HUES6 (cell line): Measurements from ENCODE around the gene RNU1-4.
"Not testable (repeated sequence)": the region's sequence is repeated elsewhere in the genome, so short reads cannot be mapped to it uniquely, and the experiment has no call there.

Source experiments
- H3K27ac ChIP-seq: 2 replicates; pipeline ENCODE4 v1.7.0; 2013; ENCODE audit warnings: low read depth, mild to moderate bottlenecking, low read length, inconsistent platforms
- H3K27me3 ChIP-seq: 2 replicates; pipeline ENCODE4 v1.6.1; 2013; ENCODE audit warnings: low read length; ENCODE audit not compliant: control insufficient read depth, insufficient read depth
- H3K36me3 ChIP-seq: 2 replicates; pipeline ENCODE4 v1.6.1; 2013; ENCODE audit warnings: low read length; ENCODE audit not compliant: control insufficient read depth, insufficient read depth
- H3K4me1 ChIP-seq: 2 replicates; pipeline ENCODE4 v1.6.1; 2013; ENCODE audit warnings: low read length; ENCODE audit not compliant: control insufficient read depth, insufficient read depth
- H3K4me3 ChIP-seq: 2 replicates; pipeline ENCODE4 v1.5.1; 2013; ENCODE audit warnings: low read depth, low read length
- H3K9ac ChIP-seq: one replicate; pipeline ENCODE4 v1.6.1; 2013; ENCODE audit warnings: mild to moderate bottlenecking, low read length
- H3K9me3 ChIP-seq: 2 replicates; pipeline ENCODE4 v1.6.1; 2013; ENCODE audit warnings: low read depth, low read length; ENCODE audit not compliant: control insufficient read depth, insufficient read depth

RNU1-4 gene

DNA sequence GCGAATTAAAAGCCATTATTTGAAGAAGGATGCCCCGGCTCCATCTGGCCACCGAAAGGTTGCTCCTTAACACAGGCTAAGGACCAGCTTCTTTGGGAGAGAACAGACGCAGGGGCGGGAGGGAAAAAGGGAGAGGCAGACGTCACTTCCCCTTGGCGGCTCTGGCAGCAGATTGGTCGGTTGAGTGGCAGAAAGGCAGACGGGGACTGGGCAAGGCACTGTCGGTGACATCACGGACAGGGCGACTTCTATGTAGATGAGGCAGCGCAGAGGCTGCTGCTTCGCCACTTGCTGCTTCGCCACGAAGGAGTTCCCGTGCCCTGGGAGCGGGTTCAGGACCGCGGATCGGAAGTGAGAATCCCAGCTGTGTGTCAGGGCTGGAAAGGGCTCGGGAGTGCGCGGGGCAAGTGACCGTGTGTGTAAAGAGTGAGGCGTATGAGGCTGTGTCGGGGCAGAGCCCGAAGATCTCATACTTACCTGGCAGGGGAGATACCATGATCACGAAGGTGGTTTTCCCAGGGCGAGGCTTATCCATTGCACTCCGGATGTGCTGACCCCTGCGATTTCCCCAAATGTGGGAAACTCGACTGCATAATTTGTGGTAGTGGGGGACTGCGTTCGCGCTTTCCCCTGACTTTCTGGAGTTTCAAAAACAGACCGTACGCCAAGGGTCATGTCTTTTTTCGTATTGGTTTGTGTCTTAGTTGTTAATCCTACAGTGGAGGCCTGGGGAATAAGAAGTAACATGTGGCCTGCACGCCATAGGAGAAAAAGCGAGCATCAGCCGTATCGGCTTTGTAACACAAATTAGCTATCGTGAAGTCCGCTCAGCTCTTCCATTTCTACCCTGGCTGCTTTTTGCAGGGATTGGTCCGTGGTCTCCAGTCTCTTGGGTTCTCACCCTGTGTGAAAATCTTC lies at the start of gene RNU1-4:
Gene RNU1-4 (plus strand): TSS at position 470 of the 918 bp plus-strand sequence.
- not testable (repeated sequence) for H3K4me1 ChIP-seq, H3K36me3 ChIP-seq, H3K9ac ChIP-seq, H3K27me3 ChIP-seq, H3K9me3 ChIP-seq, H3K4me3 ChIP-seq, H3K27ac ChIP-seq

- not testable (repeated sequence) for H3K9me3 ChIP-seq, H3K4me3 ChIP-seq, H3K27ac ChIP-seq, H3K9ac ChIP-seq, H3K4me1 ChIP-seq, H3K36me3 ChIP-seq
- peaks cover 14% of the 10 kb centered on the region for H3K27me3 ChIP-seq
Observed at GRCh38 chr1:16690971-16691682, 49.2 kb upstream of the RNU1-4 start.

- H3K9me3 ChIP-seq: not testable (repeated sequence)
Observed at GRCh38 chr1:16692283-16692682, 48.0 kb upstream of the RNU1-4 start.

DNA sequence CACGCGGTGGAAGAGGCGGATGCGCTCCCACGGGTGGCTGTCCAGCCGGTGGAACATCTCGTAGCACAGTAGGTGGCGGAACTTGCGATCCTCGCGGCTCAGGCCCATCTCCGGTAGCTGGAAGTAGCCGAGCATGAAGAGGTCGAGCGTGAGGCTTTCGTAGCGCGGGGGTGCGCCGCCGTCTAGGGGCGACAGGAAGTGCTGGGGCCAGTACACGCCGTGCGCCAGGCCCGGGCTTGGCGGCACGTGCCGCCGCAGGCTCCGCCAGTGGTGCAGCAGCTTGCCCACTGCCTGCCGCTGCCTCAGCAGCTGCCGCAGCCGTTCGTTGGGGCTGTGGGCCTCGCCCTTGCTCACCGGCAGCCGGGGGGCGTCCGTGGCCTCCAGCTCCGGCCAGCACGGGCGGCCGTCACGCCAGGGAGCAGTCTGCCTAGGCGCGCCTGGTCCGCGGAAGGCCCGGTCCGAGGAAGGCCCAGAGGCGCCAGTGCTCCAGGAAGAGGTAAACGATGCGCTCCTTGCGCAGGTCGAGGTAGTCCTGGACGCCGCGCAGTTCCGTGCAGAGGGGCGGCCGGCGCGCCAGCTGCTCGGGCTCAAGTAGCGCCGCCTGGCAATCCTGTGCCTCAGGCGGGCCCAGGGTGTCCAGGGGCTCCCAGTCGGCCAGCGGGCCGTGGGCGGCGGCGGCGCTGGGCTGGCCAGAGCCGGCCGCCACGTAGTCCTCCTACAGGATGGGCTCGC lies 47.4 kb upstream of the RNU1-4 start:
- not testable (repeated sequence) for H3K4me1 ChIP-seq, H3K36me3 ChIP-seq, H3K9ac ChIP-seq, H3K4me3 ChIP-seq, H3K9me3 ChIP-seq, H3K27ac ChIP-seq
- H3K27me3 ChIP-seq: peaks cover 16% of the 10 kb centered on the region

More at GRCh38 chr1:16692283-16692682, 48.0 kb upstream of the RNU1-4 start:
- not testable (repeated sequence) for H3K4me3 ChIP-seq, H3K36me3 ChIP-seq, H3K27ac ChIP-seq, H3K4me1 ChIP-seq, H3K9ac ChIP-seq
- H3K27me3 ChIP-seq: peaks cover 15% of the 10 kb centered on the region

DNA sequence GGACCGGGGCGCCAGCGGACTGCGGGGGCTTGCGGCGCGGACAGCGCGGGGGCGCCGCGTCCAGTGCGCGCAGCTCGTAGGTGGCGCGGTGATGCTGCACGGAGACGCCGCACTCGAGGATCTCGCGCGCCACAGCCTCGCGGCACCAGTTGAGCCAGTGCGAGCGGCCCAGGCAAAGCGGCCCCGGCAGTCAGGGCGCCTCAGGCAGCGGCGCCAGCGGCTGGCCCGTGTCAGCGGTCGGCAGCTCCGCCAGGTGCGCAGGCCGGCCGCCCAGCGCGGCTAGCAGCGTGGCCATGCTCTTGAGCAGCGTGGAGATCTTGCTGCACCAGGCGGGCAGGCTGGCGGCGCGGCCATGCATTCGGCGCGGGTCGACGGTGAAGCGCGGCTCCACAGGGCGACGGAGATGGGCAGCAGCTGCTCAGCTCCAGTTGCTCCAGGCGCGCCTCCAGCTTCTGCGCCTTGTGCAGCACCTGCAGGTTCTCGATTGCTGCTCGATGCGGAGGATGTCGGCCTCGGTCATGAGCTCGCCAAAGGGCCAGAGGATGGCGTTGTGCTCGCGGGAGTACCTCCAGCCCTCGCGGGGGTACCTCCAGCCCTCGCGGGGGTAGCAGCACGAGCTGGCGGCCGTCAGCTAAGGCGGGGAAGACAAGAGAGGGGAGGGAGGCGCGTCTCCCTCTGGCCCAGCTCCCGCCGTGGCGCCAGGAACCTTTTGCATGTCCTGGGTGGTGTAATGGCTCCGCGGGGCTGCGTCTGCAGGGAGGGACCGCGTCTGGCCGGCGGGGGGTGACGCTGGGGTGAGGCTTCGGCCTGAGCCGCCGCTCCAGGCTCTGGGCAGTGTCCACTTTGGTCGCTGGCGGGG lies 46.6 kb upstream of the RNU1-4 start:
- not testable (repeated sequence) for H3K27ac ChIP-seq, H3K4me3 ChIP-seq, H3K36me3 ChIP-seq, H3K9me3 ChIP-seq, H3K9ac ChIP-seq, H3K4me1 ChIP-seq
- H3K27me3 ChIP-seq: peaks cover 16% of the 10 kb centered on the region

- not testable (repeated sequence) for H3K36me3 ChIP-seq, H3K27ac ChIP-seq, H3K9ac ChIP-seq, H3K4me3 ChIP-seq, H3K9me3 ChIP-seq, H3K4me1 ChIP-seq
- H3K27me3 ChIP-seq: peaks cover 16% of the 10 kb centered on the region
Observed at GRCh38 chr1:16694308-16694702, 46.0 kb upstream of the RNU1-4 start.

GRCh38 chr1:16696507-16697150 lies 43.7 kb upstream of the RNU1-4 start:
- not testable (repeated sequence) for H3K9ac ChIP-seq, H3K9me3 ChIP-seq, H3K27ac ChIP-seq, H3K4me3 ChIP-seq, H3K4me1 ChIP-seq, H3K36me3 ChIP-seq
- H3K27me3 ChIP-seq: peaks cover 21% of the 10 kb centered on the region

GRCh38 chr1:16697152-16697551 lies 43.2 kb upstream of the RNU1-4 start:
- H3K36me3 ChIP-seq: not testable (repeated sequence)

DNA sequence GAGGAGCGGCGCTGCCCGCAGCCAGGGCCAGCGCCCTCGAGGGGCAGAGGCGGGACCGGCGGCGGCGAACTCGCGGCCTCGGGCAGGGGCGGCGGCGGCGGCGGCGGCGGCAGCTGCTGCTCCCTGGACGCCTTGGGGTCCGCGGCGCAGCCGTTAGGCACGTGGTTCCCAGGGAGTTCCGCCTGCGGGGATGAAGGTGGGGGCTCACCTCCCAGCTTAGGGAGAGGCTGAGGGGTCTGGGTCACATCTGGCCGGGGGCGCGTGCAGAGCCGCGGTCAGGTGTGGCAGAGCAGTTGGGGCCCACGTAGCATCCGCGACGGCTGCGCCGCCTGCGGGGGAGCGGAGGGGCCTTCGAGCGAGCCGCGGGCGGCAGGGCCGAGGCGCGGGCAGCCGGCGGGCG lies 40.9 kb upstream of the RNU1-4 start:
- not testable (repeated sequence) for H3K27ac ChIP-seq, H3K9me3 ChIP-seq, H3K4me3 ChIP-seq, H3K4me1 ChIP-seq, H3K36me3 ChIP-seq, H3K9ac ChIP-seq
- H3K27me3 ChIP-seq: peaks cover 10% of the 10 kb centered on the region

More at GRCh38 chr1:16697152-16697551, 43.2 kb upstream of the RNU1-4 start:
- H3K4me1 ChIP-seq, H3K4me3 ChIP-seq, H3K9me3 ChIP-seq, H3K9ac ChIP-seq, H3K27ac ChIP-seq: not testable (repeated sequence)
- H3K27me3 ChIP-seq: peaks cover 17% of the 10 kb centered on the region
